ENCODE measurements around the gene TDRD12.

GRCh38 chr19:32865326-32865725, 145.8 kb downstream of the TDRD12 start:
- TF ChIP-seq, protein P1, sequence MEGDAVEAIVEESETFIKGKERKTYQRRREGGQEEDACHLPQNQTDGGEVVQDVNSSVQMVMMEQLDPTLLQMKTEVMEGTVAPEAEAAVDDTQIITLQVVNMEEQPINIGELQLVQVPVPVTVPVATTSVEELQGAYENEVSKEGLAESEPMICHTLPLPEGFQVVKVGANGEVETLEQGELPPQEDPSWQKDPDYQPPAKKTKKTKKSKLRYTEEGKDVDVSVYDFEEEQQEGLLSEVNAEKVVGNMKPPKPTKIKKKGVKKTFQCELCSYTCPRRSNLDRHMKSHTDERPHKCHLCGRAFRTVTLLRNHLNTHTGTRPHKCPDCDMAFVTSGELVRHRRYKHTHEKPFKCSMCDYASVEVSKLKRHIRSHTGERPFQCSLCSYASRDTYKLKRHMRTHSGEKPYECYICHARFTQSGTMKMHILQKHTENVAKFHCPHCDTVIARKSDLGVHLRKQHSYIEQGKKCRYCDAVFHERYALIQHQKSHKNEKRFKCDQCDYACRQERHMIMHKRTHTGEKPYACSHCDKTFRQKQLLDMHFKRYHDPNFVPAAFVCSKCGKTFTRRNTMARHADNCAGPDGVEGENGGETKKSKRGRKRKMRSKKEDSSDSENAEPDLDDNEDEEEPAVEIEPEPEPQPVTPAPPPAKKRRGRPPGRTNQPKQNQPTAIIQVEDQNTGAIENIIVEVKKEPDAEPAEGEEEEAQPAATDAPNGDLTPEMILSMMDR (conservative IDR thresholded peaks at IDR 0.05; ENCODE audit: low read depth in 2 of 2) = no peak
- TF ChIP-seq EZH2 (IDR thresholded peaks at IDR 0.05; ENCODE audit: low read depth, unreplicated experiment) = no peak
- no peak for TF ChIP-seq POLR2AphosphoS5 (IDR thresholded peaks at IDR 0.05; ENCODE audit: low read depth)
- TF ChIP-seq, protein P2, sequence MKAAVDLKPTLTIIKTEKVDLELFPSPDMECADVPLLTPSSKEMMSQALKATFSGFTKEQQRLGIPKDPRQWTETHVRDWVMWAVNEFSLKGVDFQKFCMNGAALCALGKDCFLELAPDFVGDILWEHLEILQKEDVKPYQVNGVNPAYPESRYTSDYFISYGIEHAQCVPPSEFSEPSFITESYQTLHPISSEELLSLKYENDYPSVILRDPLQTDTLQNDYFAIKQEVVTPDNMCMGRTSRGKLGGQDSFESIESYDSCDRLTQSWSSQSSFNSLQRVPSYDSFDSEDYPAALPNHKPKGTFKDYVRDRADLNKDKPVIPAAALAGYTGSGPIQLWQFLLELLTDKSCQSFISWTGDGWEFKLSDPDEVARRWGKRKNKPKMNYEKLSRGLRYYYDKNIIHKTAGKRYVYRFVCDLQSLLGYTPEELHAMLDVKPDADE (IDR thresholded peaks at IDR 0.05) = no peak
- no peak for TF ChIP-seq REST (IDR thresholded peaks at IDR 0.05; ENCODE audit: unreplicated experiment)
